GM12892 (cell line): ENCODE results near the gene TMEM132A.

ENCODE experiments used
- POLR2A ChIP-seq: IDR thresholded peaks from 2 replicates; pipeline ENCODE4 v1.6.1; 2011; ENCODE audit warnings: low read depth, low read length, control low read depth
- POLR2AphosphoS5 ChIP-seq: IDR thresholded peaks from 2 replicates; pipeline ENCODE4 v1.6.1; 2011; ENCODE audit warnings: low read depth, low read length, control low read depth
- TAF1 ChIP-seq: IDR thresholded peaks from 2 replicates; pipeline ENCODE4 v1.6.1; 2011; ENCODE audit warnings: low read depth, mild to moderate bottlenecking, control low read depth, low read length, borderline replicate concordance

- TF ChIP-seq POLR2A (no peak), POLR2AphosphoS5 (peak; percentile 69; the same call in 1 of the 2 replicates), TAF1 (no peak)
Measured at GRCh38 chr11:60910281-60910687, 14.0 kb upstream of the TMEM132A start.
